ENCODE results near the gene COQ8A.

DNA sequence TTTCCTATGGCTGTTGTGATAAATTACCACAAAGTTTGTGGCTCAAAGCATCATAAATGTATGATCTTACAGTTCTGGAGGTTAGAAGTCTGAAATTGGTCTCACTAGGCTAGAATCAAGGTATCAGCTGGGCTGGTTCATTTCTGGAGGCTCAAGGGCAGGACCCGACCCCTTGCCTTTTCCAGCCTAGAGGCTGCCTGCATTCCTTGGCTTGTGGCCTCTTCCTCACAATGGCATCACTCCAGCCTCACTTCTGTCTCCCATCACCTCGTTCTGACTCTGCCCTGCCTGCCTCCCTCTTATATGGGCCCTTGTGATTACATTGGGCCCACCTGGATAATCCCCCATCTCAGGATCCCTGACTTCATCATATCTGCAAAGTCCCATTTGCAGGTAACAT is 8.0 kb downstream of the COQ8A start:
- TF ChIP-seq EP300 (IDR thresholded peaks at IDR 0.05) (no peak), POLR2A (IDR thresholded peaks at IDR 0.05) (no peak)
